ENCODE data around the gene XCL2. TPM values are rescaled to one million over a fixed set of nuclear protein-coding genes. Genes with fewer than 3 reads are reported as not detected.

Gene XCL2
- total and polyA plus RNA-seq, 2 of the 8 experiments (the other 6 are each of a cell fraction or from before 2014, with no cell fraction given), result not detected

GRCh38 chr1:168591066-168591465 is 47.3 kb upstream of the XCL2 start:
- no peak overlapping the region for H3K4ac ChIP-seq (replicated peaks; ENCODE audit: insufficient read length, low read depth, low read length)
- no peaks in the 10 kb centered on the region for H3K9me3 ChIP-seq (ENCODE audit: insufficient read depth in 2 of 2, low read depth in 1 of 2, low read length in 1 of 2)
- no peak overlapping the region for H3K27ac ChIP-seq (ENCODE audit: low read depth, low read length)
- H2AK5ac ChIP-seq (ENCODE audit: low read depth, low read length), result no peak overlapping the region
- H3K79me1 ChIP-seq (ENCODE audit: low read depth, low read length), result no peaks in the 10 kb centered on the region
- H4K91ac ChIP-seq (replicated peaks; ENCODE audit: insufficient read length, low read length), result no peak overlapping the region
- no peak overlapping the region for H2BK12ac ChIP-seq (ENCODE audit: low read depth, low read length)
- H3K36me3 ChIP-seq (ENCODE audit: control insufficient read depth in 2 of 4, insufficient read depth in 4 of 4, low read length in 3 of 4), result no peaks in the 10 kb centered on the region; a peak in 1 of 8 replicates
- H3K79me2 ChIP-seq (ENCODE audit: control insufficient read depth in 1 of 2, insufficient read depth in 2 of 2, low read length in 2 of 2), result no peaks in the 10 kb centered on the region
- no peak overlapping the region for H2BK15ac ChIP-seq (ENCODE audit: low read length)
- H3K9ac ChIP-seq (replicated peaks in 1 of 4; ENCODE audit: extremely low read depth in 1 of 4, low read depth in 3 of 4, low read length in 3 of 4), result no peak overlapping the region
- no peak overlapping the region for H2BK20ac ChIP-seq (ENCODE audit: low read length)
- DNase-seq (ENCODE audit: low read depth in 1 of 2, low spot score in 2 of 2), result no peak
- H3K14ac ChIP-seq (ENCODE audit: insufficient read length), result no peak overlapping the region
- no peak overlapping the region for H3K4me2 ChIP-seq (ENCODE audit: insufficient read depth in 1 of 2, low read depth in 2 of 2, low read length in 2 of 2)
- H3K23ac ChIP-seq (ENCODE audit: insufficient read length), result no peak overlapping the region
- CTCF ChIA-PET (ENCODE audit: partially characterized antibody), result interaction anchor here (2.0 kb wide), 1 partner anchor 138 kb away, joined by 4 read pairs; no protein-coding TSS in a partner anchor
- no peak overlapping the region for H4K8ac ChIP-seq (ENCODE audit: extremely low read depth, insufficient read depth, low read length)
- H2BK5ac ChIP-seq (ENCODE audit: low read depth, low read length), result no peak overlapping the region
- H3K56ac ChIP-seq (replicated peaks; ENCODE audit: insufficient read length, low read depth, low read length), result no peak overlapping the region
- H2BK120ac ChIP-seq (replicated peaks; ENCODE audit: low read depth, low read length), result no peak overlapping the region
- no peaks in the 10 kb centered on the region for H3K23me2 ChIP-seq (ENCODE audit: low read depth, low read length)
- H2AFZ ChIP-seq (ENCODE audit: low read length), result no peak overlapping the region
- FAIRE-seq, result no peak
- no peak overlapping the region for H4K5ac ChIP-seq (ENCODE audit: insufficient read length, low read depth, low read length)
- H4K20me1 ChIP-seq (replicated peaks in 1 of 2; ENCODE audit: control insufficient read depth in 1 of 2, insufficient read depth in 2 of 2, low read length in 2 of 2), result no peaks in the 10 kb centered on the region
- H3K18ac ChIP-seq (ENCODE audit: extremely low read depth, low read length), result no peak overlapping the region
- 81% methylated on average over 5 of the region's 5 CpGs; no CpG with 5 or more reads in 1 of the 2 experiments for WGBS, 2 experiments (ENCODE audit: extremely low coverage in 1 of 2, insufficient coverage in 1 of 2, insufficient read length in 1 of 2, insufficient replicate concordance in 2 of 2, low coverage in 1 of 2, low lambda C conversion rate in 2 of 2, missing lambda C conversion rate in 1 of 2)
- POLR2A ChIA-PET (ENCODE audit: partially characterized antibody), result no interaction called here
- no peaks in the 10 kb centered on the region for H3K27me3 ChIP-seq (replicated peaks in 1 of 4; ENCODE audit: control insufficient read depth in 3 of 4, extremely low read depth in 1 of 4, insufficient read depth in 3 of 4, low read length in 3 of 4)
- H3K4me3 ChIP-seq (ENCODE audit: extremely low read depth in 1 of 4, insufficient read depth in 2 of 4, low read depth in 3 of 4, low read length in 4 of 4), result no peak overlapping the region
- no peaks in the 10 kb centered on the region for H3K4me1 ChIP-seq (replicated peaks in 1 of 4; ENCODE audit: control insufficient read depth in 3 of 4, insufficient read depth in 4 of 4, low read length in 3 of 4)
- TF ChIP-seq SRF (IDR thresholded peaks at IDR 0.05; ENCODE audit: low read depth, low read length), result no peak
- TF ChIP-seq KDM1A (IDR thresholded peaks at IDR 0.05; ENCODE audit: borderline replicate concordance, low read length), result no peak
- no peak for TF ChIP-seq GABPA (IDR thresholded peaks at IDR 0.05; ENCODE audit: borderline replicate concordance, insufficient read depth, low read length)
- TF ChIP-seq MAFK (IDR thresholded peaks at IDR 0.05; ENCODE audit: low read depth, low read length), result no peak
- no peak for TF ChIP-seq TAF7 (optimal IDR thresholded peaks at IDR 0.05; ENCODE audit: borderline replicate concordance, low read depth, low read length)
